GM19438 (cell line): ENCODE data around the gene PLPPR1.

Experiments used
- ATAC-seq: cut with Tn5 transposase; IDR thresholded peaks from one replicate; pipeline ENCODE4 v1.9.1; 2021; ENCODE audit warnings: low read depth; ENCODE audit not compliant: unreplicated experiment

Gene PLPPR1

DNA sequence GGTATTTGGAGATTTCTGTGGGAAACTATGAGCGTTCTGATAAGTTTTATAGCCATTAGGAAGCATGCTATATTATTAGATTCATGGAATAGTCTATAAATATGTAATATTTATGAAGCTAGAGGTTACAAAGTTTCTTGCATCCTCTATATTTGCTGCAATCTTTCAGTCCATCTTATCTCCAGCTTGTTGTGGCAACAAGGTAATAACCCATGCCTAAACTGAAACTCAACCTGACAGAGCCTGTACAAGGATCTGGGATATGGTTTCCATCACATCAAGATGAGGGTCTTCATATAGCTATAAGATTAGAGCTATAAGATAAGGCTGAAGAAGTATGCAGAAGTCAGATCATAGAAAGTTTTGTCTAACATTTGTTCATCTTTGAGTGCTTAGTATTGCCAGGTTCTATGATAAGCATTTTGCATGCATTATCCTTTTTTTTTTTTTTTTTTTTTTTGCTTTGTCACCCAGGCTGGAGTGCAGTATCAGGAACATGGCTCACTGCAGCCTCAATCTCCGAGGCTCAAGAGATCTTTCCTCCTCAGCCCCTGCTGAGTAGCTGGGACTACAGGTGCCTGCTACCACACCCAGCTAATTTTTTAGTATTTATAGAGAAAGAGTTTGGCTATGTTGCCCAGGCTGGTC is 341.5 kb downstream of the PLPPR1 start:
- no peak for ATAC-seq

DNA sequence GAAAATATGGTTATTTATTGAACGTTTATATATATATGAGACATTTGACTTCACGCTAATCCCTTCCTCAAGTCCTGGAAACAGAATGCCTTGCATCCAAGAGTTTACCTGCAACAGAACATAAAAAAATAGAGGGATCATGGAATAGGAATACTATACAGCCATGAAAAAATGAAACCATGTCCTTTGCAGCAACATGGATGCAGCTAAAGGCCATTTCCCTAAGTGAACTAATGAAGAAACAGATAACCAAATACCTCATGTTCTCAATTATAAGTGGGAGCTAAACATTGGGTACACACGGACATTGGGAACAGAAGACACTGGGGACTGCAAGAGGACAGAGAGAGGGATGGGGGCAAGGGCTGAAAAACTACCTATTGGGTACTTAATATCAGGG is 343.3 kb downstream of the PLPPR1 start:
- ATAC-seq: no peak

DNA sequence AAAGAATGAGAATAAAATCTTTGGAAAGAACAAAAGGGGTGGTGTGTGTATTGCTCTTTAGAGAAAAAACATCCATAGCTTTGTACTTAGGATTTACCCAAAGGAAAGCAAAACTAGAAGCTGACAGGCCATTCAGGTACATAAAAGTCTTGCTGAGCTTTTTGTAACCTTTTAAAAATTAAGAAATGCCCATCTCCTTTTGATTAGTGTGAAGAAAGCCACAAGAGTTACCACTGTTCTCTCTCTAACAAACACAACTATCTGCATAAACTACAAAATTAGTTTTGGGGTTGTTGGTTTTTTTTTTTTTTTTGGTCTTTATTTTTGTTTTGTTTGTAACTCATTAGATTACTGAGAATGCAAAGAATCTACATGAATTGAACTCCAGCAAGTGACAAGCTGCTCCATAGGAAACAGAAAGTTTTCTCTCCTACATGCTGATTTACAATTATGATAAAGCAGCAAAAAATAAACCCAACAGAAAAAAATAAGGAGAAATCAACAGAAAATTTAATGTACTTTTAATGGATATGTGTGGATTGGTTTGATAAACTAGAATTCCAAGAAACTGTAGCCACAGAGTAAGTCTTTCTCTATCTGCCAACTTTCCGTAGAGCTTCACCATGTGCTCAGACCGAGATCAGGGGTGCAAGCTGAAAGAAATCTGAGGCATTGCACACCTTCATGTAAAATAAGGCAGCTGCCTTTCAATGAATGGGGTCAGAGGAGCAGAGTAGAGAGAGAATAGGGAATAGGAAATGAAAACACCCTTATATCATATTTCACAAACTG is 344.0 kb downstream of the PLPPR1 start:
- no peak for ATAC-seq
